ENCODE measurements around the gene STXBP6.

DNA sequence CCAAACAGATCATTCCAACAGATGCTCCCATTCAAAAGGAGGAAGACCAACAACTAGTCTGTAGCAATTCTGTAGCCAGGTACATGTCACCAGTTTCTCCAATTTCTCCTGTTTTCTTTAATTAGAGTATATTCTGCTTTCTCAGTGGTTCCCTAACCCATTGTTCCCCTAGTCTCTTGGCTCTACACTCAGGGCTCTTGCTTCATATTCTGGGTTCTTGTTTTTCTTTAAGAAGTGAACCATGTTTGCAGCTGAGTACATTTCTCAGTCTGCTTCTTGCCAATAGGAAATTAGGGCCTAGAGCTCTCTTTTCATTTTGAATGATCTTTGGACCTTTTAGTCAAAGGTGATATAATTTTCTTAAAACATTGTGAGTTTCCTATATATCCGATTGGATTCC lies 29.4 kb upstream of the STXBP6 start:
- TF ChIP-seq, protein P1, sequence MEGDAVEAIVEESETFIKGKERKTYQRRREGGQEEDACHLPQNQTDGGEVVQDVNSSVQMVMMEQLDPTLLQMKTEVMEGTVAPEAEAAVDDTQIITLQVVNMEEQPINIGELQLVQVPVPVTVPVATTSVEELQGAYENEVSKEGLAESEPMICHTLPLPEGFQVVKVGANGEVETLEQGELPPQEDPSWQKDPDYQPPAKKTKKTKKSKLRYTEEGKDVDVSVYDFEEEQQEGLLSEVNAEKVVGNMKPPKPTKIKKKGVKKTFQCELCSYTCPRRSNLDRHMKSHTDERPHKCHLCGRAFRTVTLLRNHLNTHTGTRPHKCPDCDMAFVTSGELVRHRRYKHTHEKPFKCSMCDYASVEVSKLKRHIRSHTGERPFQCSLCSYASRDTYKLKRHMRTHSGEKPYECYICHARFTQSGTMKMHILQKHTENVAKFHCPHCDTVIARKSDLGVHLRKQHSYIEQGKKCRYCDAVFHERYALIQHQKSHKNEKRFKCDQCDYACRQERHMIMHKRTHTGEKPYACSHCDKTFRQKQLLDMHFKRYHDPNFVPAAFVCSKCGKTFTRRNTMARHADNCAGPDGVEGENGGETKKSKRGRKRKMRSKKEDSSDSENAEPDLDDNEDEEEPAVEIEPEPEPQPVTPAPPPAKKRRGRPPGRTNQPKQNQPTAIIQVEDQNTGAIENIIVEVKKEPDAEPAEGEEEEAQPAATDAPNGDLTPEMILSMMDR (conservative IDR thresholded peaks at IDR 0.05), result no peak
- no peak for TF ChIP-seq ZFX (IDR thresholded peaks at IDR 0.05)

Measured in C4-2B (cell line).